Cerebellar nuclear complex (tissue), 1 donor: ENCODE data around the gene STMN3.
"Not testable (repeated sequence)": the region's sequence is repeated elsewhere in the genome, so short reads cannot be mapped to it uniquely, and the experiment has no call there.

Experiments used
- DNase-seq, 2 experiments: peaks; one replicate each; lab custom pipeline; 2025; lab: John Stamatoyannopoulos, UW

The STMN3 gene

GRCh38 chr20:63635431-63636141, 17.6 kb downstream of the STMN3 start:
- no peak for DNase-seq

- DNase-seq, result no peak
These were observed 19.5 kb downstream of the STMN3 start for GRCh38 chr20:63633732-63634131.

GRCh38 chr20:63631426-63631825, 21.8 kb downstream of the STMN3 start:
- DNase-seq, result not testable (repeated sequence)

GRCh38 chr20:63630956-63631355, 22.3 kb downstream of the STMN3 start:
- DNase-seq, result not testable (repeated sequence)

- DNase-seq, result peak in 1 of 2 experiments; percentile 41
These were observed 24.8 kb downstream of the STMN3 start for GRCh38 chr20:63628246-63628975.

GRCh38 chr20:63627751-63628245, 25.4 kb downstream of the STMN3 start:
- no peak for DNase-seq

GRCh38 chr20:63627129-63627750, 26.0 kb downstream of the STMN3 start:
- DNase-seq, result peak in 1 of 2 experiments; percentile 29

GRCh38 chr20:63626424-63627128, 26.6 kb downstream of the STMN3 start, which contains the start of gene GMEB2:
Gene GMEB2, minus strand, starts transcription at chr20:63627101. Its CDS starts 7,704 bp downstream, at chr20:63619397.
- no peak for DNase-seq

- no peak for DNase-seq
These were observed 27.3 kb downstream of the STMN3 start for GRCh38 chr20:63625771-63626423.

- no peak for DNase-seq
These were observed 28.7 kb downstream of the STMN3 start for GRCh38 chr20:63624486-63624885.

GRCh38 chr20:63622732-63623131, 30.5 kb downstream of the STMN3 start:
- DNase-seq, result no peak

GRCh38 chr20:63622096-63622495, 31.1 kb downstream of the STMN3 start:
- DNase-seq, result no peak

GRCh38 chr20:63620991-63621390, 32.2 kb downstream of the STMN3 start:
- DNase-seq, result no peak

GRCh38 chr20:63619505-63619904, 33.7 kb downstream of the STMN3 start:
- DNase-seq, result no peak

GRCh38 chr20:63619086-63619485, 34.1 kb downstream of the STMN3 start:
- DNase-seq, result no peak

GRCh38 chr20:63618291-63618980, 34.8 kb downstream of the STMN3 start:
- no peak for DNase-seq

GRCh38 chr20:63617876-63618265, 35.4 kb downstream of the STMN3 start:
- no peak for DNase-seq

GRCh38 chr20:63617092-63617875, 35.9 kb downstream of the STMN3 start:
- no peak for DNase-seq

- not testable (repeated sequence) for DNase-seq
These were observed 39.2 kb downstream of the STMN3 start for GRCh38 chr20:63613863-63614594.
